ENCODE measurements around the gene GPSM3.

GRCh38 chr6:32168350-32168749 lies 24.1 kb downstream of the GPSM3 start:
- TF ChIP-seq, protein P1, sequence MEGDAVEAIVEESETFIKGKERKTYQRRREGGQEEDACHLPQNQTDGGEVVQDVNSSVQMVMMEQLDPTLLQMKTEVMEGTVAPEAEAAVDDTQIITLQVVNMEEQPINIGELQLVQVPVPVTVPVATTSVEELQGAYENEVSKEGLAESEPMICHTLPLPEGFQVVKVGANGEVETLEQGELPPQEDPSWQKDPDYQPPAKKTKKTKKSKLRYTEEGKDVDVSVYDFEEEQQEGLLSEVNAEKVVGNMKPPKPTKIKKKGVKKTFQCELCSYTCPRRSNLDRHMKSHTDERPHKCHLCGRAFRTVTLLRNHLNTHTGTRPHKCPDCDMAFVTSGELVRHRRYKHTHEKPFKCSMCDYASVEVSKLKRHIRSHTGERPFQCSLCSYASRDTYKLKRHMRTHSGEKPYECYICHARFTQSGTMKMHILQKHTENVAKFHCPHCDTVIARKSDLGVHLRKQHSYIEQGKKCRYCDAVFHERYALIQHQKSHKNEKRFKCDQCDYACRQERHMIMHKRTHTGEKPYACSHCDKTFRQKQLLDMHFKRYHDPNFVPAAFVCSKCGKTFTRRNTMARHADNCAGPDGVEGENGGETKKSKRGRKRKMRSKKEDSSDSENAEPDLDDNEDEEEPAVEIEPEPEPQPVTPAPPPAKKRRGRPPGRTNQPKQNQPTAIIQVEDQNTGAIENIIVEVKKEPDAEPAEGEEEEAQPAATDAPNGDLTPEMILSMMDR (IDR thresholded peaks at IDR 0.05): no peak
- no peak for TF ChIP-seq POLR2A (IDR thresholded peaks at IDR 0.05)
